GM18873 (cell line): ENCODE measurements around the gene KCNJ15.
"Not testable (repeated sequence)": the region's sequence is repeated elsewhere in the genome, so short reads cannot be mapped to it uniquely, and the experiment has no call there.

Experiments used
- ATAC-seq: cut with Tn5 transposase; IDR thresholded peaks from one replicate; pipeline ENCODE4 v1.9.1; 2021; ENCODE audit warnings: mild to moderate bottlenecking, moderate library complexity, moderate number of reproducible peaks; ENCODE audit not compliant: unreplicated experiment, low FRiP score

Gene KCNJ15

DNA sequence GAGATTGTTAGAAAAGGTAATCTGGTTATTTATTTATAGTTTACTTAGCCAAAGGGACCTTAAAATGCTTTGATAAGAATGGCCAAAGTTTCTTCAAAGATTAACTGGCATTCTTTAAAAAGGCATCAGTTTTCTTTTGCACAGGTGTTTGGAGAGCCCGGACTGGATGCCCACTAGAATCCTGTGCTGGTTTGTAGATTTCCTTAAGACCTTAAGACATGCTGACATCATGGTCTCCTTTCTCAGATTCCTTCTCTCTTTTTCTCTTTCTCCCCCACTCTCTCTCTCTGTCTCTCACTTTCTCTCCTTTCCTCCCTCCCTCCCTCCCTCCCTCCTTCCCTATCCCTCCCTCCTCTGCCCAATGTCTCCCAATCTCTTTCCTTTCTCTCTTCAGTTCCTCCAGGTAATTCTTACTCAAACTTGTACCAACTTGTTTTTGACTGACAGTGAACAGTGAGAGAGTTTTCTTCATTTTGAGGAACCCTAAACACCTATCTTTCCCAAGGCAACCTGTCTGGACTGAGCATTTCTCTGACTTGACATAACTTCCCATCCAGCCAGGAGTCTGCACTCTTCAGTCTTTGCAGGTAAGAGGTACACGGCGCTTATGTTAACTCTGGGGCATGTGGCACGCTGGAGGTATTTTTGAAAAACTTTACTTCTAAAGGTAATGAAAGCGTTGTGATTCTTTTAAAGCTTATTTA is at the start of gene KCNJ15:
KCNJ15 (plus strand) TSS at position 393 of the 704 bp plus-strand sequence. CDS start 42,271 bp downstream, outside the sequence.
- ATAC-seq: no peak

DNA sequence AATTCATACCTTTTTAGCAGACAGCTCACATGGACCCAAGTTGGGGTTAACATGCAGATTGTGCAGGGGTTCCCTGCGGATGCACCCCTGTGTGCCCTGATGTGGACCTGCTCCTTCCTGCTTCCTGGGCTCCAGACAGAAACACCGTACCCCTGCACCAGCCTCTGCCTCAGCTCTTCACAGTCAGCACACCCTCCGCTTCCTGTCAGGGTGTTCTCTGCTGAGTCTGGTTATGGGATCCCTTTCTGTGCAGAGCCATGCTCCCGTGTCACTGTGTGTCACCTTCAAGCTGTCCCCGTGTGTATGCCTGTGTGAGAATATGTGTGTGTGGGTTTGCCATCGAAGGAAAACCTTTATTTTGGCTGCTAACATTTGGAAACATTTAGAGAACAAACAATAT is 48.7 kb upstream of the KCNJ15 start:
- ATAC-seq: no peak

GRCh38 chr21:38211321-38211720 is 45.5 kb upstream of the KCNJ15 start:
- ATAC-seq: no peak

DNA sequence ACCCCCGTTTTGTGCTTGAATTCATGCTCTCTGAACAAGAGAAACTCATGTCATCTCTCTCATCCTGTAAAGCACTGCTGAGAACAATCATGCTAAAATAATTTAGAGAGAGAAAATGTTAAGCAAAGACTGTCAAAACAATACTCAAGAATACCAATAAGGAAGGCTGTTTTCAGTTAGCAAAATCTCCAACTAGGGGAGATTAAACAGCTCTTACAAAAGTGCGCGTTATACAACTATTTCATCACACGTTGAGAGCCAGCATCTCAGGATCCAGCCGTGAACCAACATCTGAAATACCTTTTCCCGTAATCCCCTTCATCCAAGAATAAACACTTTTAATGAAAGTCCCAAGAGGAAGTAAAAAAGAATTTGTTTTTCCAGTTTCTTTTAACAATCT is 44.1 kb upstream of the KCNJ15 start:
- no peak for ATAC-seq

DNA sequence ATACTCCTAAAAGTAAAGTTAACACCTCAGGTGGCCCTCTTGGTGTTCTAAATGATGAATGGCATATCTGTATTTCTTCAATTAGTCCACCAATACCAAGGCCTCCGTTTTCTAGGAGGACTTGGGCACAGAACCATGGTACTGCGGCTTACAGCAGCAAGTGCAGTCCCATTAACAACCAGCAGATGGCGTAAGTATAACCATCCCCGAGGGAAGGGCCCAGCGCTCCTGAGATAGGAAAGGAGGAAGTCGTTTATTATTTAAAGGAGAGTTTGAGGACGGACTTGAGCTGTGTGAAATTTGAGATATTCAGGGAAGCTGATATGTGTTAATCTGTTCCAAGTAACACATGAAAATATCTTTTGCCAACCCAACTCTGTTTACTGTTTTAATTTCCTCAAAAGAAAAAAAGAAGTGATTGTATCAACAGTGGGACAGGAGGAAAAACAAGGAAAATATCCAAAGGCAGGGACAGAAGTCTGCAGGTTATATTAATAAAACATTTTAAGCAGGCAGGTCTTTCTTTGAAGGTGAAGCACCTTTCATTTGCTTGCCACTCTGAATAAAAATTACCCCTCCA is 37.7 kb upstream of the KCNJ15 start:
- ATAC-seq: no peak

- ATAC-seq: no peak
These were observed 36.5 kb upstream of the KCNJ15 start for GRCh38 chr21:38220270-38220737.

- ATAC-seq: peak; percentile 68
These were observed 35.2 kb upstream of the KCNJ15 start for GRCh38 chr21:38221594-38221993.

- no peak for ATAC-seq
These were observed 32.8 kb upstream of the KCNJ15 start for GRCh38 chr21:38223893-38224540.

GRCh38 chr21:38227401-38227800 is 29.4 kb upstream of the KCNJ15 start:
- no peak for ATAC-seq

- ATAC-seq: no peak
These were observed 28.7 kb upstream of the KCNJ15 start for GRCh38 chr21:38228115-38228514.

GRCh38 chr21:38228537-38228936 is 28.3 kb upstream of the KCNJ15 start:
- no peak for ATAC-seq

GRCh38 chr21:38229260-38229877 is 27.4 kb upstream of the KCNJ15 start:
- ATAC-seq: no peak

GRCh38 chr21:38234395-38235142 is 22.2 kb upstream of the KCNJ15 start:
- ATAC-seq: no peak

- ATAC-seq: not testable (repeated sequence)
These were observed 21.5 kb upstream of the KCNJ15 start for GRCh38 chr21:38235251-38235650.

DNA sequence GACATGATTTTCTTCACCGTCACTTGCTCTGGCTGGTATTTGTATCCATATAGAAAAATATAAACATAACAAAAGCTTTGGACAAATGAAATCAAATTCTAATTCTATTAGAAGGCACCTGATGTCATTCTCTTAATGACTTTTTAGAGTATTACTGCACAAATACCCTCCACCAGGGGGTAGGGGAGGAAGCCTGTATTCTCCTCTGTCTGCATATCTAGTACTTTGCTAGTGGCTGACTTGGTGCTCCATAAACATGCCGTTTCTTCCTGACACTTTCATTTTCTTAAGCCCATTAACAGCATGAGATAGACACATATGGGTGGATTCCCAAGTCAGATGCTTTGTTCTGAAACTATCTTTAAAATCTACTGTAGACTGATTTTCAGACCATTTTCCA is 20.6 kb upstream of the KCNJ15 start:
- no peak for ATAC-seq

DNA sequence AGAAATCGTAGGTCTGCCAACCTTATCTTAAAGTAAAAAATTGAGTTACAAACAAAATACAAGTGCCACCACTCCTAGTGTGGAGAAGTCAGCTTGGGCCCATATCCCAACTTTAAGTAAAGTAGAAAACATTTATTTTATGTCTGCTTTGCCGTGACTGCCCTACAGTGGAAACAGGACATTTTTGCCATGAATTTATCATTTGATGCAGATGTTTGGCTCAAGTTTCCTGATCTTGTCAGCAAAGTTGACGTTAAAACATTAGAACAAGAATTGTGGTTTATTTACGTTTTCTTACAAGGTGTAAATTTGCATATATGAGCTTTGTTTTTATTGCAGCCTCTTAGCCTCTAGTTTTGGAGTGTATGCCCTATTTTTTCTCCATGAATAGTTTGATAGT is 17.1 kb upstream of the KCNJ15 start:
- no peak for ATAC-seq

DNA sequence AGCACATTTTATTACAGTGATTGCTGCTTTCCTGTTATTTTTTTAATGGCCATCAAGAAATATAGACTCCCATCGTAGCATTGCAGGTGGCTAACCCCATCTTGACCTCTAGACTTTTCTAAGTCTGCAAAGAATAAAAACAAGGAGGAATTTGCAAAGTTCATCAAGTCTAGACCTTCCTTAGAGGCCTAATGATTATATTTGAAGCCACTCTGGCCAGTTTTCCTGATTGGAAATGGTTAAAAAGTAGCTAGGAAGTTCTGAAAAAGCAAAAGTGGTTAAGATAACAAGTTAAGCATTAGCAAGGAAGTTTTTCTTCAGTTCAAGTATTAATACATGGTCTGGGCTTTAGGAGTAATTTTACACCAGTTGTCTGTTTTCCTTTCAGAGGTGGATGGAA is 16.7 kb upstream of the KCNJ15 start:
- no peak for ATAC-seq

DNA sequence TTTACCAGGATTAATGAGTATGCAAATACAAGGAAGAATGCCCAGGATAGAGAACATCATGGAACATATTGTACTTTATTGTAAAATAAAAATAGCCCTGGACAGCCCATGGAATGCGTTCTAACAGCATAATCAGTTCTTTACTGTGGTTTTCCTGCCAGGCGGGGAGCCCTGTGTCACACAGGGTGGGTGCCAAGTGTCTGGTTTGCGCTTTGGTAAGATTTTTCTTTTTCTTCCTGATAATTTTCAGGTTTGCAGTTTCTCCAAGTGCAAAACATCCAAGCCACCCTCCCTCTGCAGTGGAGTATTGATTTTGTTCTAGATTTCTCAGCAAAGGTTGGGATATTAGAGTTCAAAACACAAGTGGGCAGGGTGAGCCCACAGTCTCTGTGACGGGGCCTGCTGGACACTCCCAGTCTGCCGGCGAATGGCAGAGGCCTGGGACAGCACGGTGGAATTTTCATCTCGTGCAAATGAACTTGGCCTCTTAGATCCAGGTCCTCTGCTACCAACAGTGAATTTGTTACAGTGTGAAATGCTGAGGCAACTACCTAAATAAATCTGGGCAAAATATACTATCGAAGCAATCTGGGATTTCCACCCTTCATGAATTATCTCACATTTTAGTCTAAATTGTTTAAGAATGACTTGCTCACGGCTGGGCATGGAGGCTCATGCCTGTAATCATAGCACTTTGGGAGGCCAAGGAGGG is 15.6 kb upstream of the KCNJ15 start:
- no peak for ATAC-seq

DNA sequence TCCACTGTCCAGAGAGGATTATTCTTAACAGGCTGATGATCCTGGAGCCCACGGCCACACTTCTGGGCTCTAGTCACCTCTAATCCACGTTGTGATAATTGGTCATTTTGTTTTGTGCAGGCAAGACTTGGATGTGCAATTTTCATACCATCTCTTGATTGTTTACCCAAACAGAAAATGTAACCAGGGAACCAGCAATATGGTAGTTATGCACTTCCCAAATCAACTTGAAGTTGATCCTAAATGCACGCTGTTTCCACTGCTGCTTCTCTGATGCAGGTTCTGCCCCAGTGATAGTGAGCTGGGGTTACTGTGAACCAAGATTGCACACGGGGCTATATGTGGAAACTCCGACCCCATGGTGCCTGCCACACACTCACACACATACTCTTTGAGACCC is 14.7 kb upstream of the KCNJ15 start:
- ATAC-seq: no peak
